ENCODE data around the gene C2orf69.

The C2orf69 gene

DNA sequence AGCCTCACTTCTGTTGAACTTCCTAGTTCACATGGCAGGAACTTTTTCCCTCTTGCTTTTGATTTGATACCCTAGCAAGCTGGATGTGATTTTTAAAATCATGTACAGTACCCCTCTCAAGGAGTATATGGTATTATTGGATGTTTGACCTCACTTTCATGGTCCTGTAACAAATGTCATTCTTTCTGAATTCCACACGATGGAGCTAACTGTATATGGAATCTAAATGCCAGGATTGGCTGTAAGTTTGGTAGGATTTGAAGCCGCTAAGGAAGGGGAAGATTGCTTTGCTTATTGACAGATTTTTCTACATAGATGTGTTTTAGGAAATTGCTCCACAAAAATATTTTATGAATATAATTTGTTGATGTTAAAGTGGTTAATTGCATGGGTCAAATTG, 62.6 kb downstream of the C2orf69 start:
- no peak for DNase-seq

DNA sequence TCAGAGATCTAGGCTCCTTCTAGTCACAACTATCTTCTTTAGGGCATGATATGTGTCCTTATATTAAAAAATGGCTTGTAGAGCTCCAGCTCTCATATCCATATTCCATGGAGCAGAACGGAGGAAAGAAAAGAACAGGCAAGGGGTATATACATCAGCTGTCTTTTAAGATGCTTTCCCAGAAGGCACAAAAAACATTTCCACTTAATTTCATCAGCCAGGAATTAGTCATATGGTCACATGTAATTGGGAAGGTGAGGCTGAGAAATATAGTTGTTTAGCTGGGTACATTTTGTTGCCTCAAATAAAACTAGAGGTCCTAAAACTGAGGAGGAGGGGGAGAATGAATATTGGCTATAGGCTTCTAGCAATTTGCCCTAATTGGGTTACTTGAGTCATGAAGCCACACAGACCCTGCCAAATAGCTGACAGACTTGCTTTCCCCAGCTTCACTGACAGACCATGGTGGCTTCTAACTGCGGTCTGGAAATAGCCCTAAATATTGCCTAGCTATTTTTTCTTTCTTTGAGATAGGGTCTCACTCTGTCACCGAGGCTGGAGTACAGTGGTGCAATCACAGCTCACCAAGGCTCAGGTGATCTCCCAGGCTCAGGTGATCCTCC, 64.3 kb downstream of the C2orf69 start:
- DNase-seq, result no peak

Data from NCI-H187 (cell line).